ENCODE data around the gene NLRX1.

NLRX1 gene

GRCh38 chr11:119152043-119152442, 16.5 kb upstream of the NLRX1 start:
- no peak for TF ChIP-seq EZH2 (IDR thresholded peaks at IDR 0.05; ENCODE audit: borderline replicate concordance, low read length)
- no peak for TF ChIP-seq CTCF (IDR thresholded peaks at IDR 0.05; ENCODE audit: low read length)
- Histone ChIP-seq H3K4me1 (ENCODE audit: insufficient read depth, low read length, severe bottlenecking) (peaks cover 13% of the 10 kb centered on the region), H3F3A (ENCODE audit: insufficient read depth, low read length) (no peaks in the 10 kb centered on the region), H3K4me3 (ENCODE audit: low read depth, low read length, poor library complexity, severe bottlenecking) (no peak overlapping the region), H3K9me3 (ENCODE audit: low read length) (no peaks in the 10 kb centered on the region), H3K4me2 (ENCODE audit: low read length) (no peak overlapping the region), H3K9ac (ENCODE audit: low read length) (no peak overlapping the region), H4K20me1 (ENCODE audit: insufficient read depth, low read length) (no peaks in the 10 kb centered on the region), H2AFZ (ENCODE audit: low read length) (no peak overlapping the region), H3K27ac (ENCODE audit: low read depth, low read length, poor library complexity, severe bottlenecking) (no peak overlapping the region), H3K9me2 (ENCODE audit: low read depth, low read length) (no peaks in the 10 kb centered on the region), H3K36me3 (ENCODE audit: insufficient read depth, low read length) (no peaks in the 10 kb centered on the region), H3K79me2 (ENCODE audit: insufficient read depth, low read length) (no peaks in the 10 kb centered on the region), H3K27me3 (ENCODE audit: insufficient read depth, low read length) (peaks cover 10% of the 10 kb centered on the region; the same call in 1 of the 2 replicates)

- TF ChIP-seq CTCF (IDR thresholded peaks at IDR 0.05; ENCODE audit: low read length) (no peak), EZH2 (IDR thresholded peaks at IDR 0.05; ENCODE audit: borderline replicate concordance, low read length) (no peak)
- no peaks in the 10 kb centered on the region for H3K9me3 ChIP-seq (ENCODE audit: low read length)
- H3K4me1 ChIP-seq (ENCODE audit: insufficient read depth, low read length, severe bottlenecking) = peaks cover 13% of the 10 kb centered on the region
- H3K9me2 ChIP-seq (ENCODE audit: low read depth, low read length) = no peaks in the 10 kb centered on the region
- no peak overlapping the region for H2AFZ ChIP-seq (ENCODE audit: low read length)
- no peak overlapping the region for H3K4me2 ChIP-seq (ENCODE audit: low read length)
- no peaks in the 10 kb centered on the region for H4K20me1 ChIP-seq (ENCODE audit: insufficient read depth, low read length)
- H3K27me3 ChIP-seq (ENCODE audit: insufficient read depth, low read length) = peaks cover 10% of the 10 kb centered on the region; the same call in 1 of the 2 replicates
- no peak overlapping the region for H3K4me3 ChIP-seq (ENCODE audit: low read depth, low read length, poor library complexity, severe bottlenecking)
- no peaks in the 10 kb centered on the region for H3F3A ChIP-seq (ENCODE audit: insufficient read depth, low read length)
- H3K79me2 ChIP-seq (ENCODE audit: insufficient read depth, low read length) = no peaks in the 10 kb centered on the region
- H3K9ac ChIP-seq (ENCODE audit: low read length) = no peak overlapping the region
- no peaks in the 10 kb centered on the region for H3K36me3 ChIP-seq (ENCODE audit: insufficient read depth, low read length)
- H3K27ac ChIP-seq (ENCODE audit: low read depth, low read length, poor library complexity, severe bottlenecking) = no peak overlapping the region
Observed at GRCh38 chr11:119152604-119153003, 15.9 kb upstream of the NLRX1 start.

GRCh38 chr11:119153049-119153818, 15.3 kb upstream of the NLRX1 start:
- H3K27me3 ChIP-seq (ENCODE audit: insufficient read depth, low read length) = peaks cover 10% of the 10 kb centered on the region; the same call in 1 of the 2 replicates
- no peak overlapping the region for H3K9ac ChIP-seq (ENCODE audit: low read length)
- H3K4me2 ChIP-seq (ENCODE audit: low read length) = no peak overlapping the region
- H3F3A ChIP-seq (ENCODE audit: insufficient read depth, low read length) = no peaks in the 10 kb centered on the region
- no peak overlapping the region for H3K4me3 ChIP-seq (ENCODE audit: low read depth, low read length, poor library complexity, severe bottlenecking)
- no peaks in the 10 kb centered on the region for H4K20me1 ChIP-seq (ENCODE audit: insufficient read depth, low read length)
- H3K4me1 ChIP-seq (ENCODE audit: insufficient read depth, low read length, severe bottlenecking) = peaks cover 11% of the 10 kb centered on the region
- H3K9me3 ChIP-seq (ENCODE audit: low read length) = no peaks in the 10 kb centered on the region
- no peak overlapping the region for H3K27ac ChIP-seq (ENCODE audit: low read depth, low read length, poor library complexity, severe bottlenecking)
- no peaks in the 10 kb centered on the region for H3K79me2 ChIP-seq (ENCODE audit: insufficient read depth, low read length)
- no peak overlapping the region for H2AFZ ChIP-seq (ENCODE audit: low read length)
- H3K36me3 ChIP-seq (ENCODE audit: insufficient read depth, low read length) = no peaks in the 10 kb centered on the region
- TF ChIP-seq EZH2 (IDR thresholded peaks at IDR 0.05; ENCODE audit: borderline replicate concordance, low read length) (no peak), CTCF (IDR thresholded peaks at IDR 0.05; ENCODE audit: low read length) (no peak)
- H3K9me2 ChIP-seq (ENCODE audit: low read depth, low read length) = no peaks in the 10 kb centered on the region
